Fibroblast of villous mesenchyme (primary cell): ENCODE results near the gene HSF2BP. TPM values are rescaled to one million over a fixed set of nuclear protein-coding genes. Genes with fewer than 3 reads are reported as not detected.

Experiments used
- DNase-seq: peaks from one replicate; pipeline ENCODE4 v3.0.0-alpha.2; 2010; ENCODE audit warnings: low read depth
- H3K4me3 ChIP-seq: 2 replicates; pipeline ENCODE4 v1.5.1; 2011; ENCODE audit warnings: low read depth, mild to moderate bottlenecking, low read length
- CTCF ChIP-seq: IDR thresholded peaks from 2 replicates; pipeline ENCODE4 v1.5.1; 2012; ENCODE audit warnings: low read depth, mild to moderate bottlenecking, low read length; ENCODE audit not compliant: insufficient read depth
- total RNA-seq: library from RNA; depleted of rRNA; stranded (reverse); fragments of >200 nt; gene quantifications from 2 replicates; pipeline ENCODE4 v1.2.3, GENCODE V29; 2012

HSF2BP gene
- total RNA-seq, 1 donor, result 2.6 TPM

GRCh38 chr21:43643193-43643592 is 16.1 kb downstream of the HSF2BP start:
- no peak for DNase-seq
- no peak overlapping the region for H3K4me3 ChIP-seq
- TF ChIP-seq CTCF, result no peak

GRCh38 chr21:43640400-43640799 is 18.9 kb downstream of the HSF2BP start:
- peak; percentile 22 for DNase-seq
- H3K4me3 ChIP-seq, result no peak overlapping the region
- no peak for TF ChIP-seq CTCF

GRCh38 chr21:43639470-43640353 is 19.6 kb downstream of the HSF2BP start:
- H3K4me3 ChIP-seq, result no peak overlapping the region
- DNase-seq, result peak; percentile 95
- no peak for TF ChIP-seq CTCF

- no peak for DNase-seq
- H3K4me3 ChIP-seq, result no peak overlapping the region
- TF ChIP-seq CTCF, result no peak
Observed at GRCh38 chr21:43637530-43638158, 21.6 kb downstream of the HSF2BP start.

- no peak overlapping the region for H3K4me3 ChIP-seq
- TF ChIP-seq CTCF, result no peak
- no peak for DNase-seq
Observed at GRCh38 chr21:43635436-43635835, 23.9 kb downstream of the HSF2BP start.

GRCh38 chr21:43634618-43635017 is 24.7 kb downstream of the HSF2BP start:
- H3K4me3 ChIP-seq, result no peak overlapping the region
- no peak for TF ChIP-seq CTCF
- no peak for DNase-seq
